HG02798 (cell line): ENCODE measurements around the gene TIAM2.
"Not testable (repeated sequence)": the region's sequence is repeated elsewhere in the genome, so short reads cannot be mapped to it uniquely, and the experiment has no call there.

Experiments used
- ATAC-seq: cut with Tn5 transposase; IDR thresholded peaks from one replicate; pipeline ENCODE4 v1.9.1; 2021; ENCODE audit warnings: mild to moderate bottlenecking; ENCODE audit not compliant: unreplicated experiment, poor library complexity

The TIAM2 gene

DNA sequence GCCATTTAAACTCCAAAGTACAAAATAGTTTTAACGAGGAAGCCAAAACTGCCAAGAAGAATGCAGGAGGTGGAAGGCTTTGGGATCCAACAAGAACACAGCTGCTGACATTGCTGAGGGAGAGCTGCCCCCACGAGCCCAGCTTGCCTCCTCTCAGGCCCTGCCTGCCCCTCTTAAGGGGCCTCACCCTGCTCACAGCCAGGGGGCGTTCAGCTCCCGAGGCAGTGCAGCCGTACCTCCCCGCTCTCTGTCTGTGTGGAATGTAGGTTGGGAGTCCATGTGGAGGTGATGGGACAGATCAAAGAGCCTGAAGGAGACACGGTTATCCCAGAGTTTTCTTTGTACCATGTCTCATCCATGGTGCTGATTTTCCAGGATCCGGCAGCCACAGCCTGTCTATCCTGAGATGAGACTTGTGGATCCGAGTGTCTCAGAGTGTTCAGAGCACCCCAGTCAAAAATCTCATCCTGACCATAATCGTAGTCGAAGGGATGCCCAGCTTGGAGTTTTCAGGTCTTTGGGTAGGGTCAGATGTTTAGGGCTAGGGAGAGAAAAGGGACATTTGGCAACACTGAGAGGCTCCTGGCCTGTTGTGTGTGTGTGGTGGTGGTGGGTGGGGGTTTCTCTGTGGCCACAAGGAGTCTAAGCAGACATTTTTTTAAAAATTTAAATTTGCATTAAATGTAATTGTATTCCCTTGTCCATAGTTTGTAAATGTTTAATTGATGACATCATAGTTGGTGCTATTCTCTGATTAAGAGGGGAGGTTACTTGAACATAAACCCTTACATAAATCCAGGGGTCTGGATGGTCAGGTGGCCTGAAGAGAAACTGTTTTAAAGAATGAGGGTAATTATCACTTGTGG lies 157.3 kb downstream of the TIAM2 start:
- no peak for ATAC-seq

DNA sequence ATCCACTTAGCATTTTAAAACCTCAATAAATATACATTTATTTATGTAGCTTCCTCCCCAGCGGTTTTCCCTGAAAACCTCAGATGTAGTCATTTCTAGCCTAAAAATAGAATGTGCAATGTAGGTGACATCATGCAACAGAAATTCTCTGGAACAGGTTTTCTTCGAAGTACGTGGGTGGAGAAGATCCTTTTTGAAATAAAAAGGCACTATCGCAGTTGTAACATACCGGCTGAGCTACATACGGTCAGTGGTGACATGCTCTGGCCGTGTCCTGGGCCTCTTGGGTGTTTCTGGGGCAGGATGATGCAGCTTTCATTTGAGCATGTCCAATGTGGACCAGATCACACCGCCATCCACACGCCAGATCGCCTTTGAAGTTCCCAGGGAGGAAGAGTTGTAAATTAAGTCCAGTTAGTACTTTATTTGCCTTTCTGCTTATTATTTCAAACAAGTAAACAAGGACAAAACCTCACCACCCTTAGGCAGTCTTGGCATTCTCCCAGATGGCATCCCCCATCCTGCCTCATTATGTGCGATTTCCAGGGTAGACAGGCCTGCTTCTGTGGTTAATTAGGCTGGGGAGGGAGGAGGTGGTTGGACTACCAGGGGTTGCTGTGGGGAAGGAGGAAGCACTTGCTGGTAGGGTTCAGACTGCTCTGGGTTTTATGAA lies 159.2 kb downstream of the TIAM2 start:
- ATAC-seq, result no peak

DNA sequence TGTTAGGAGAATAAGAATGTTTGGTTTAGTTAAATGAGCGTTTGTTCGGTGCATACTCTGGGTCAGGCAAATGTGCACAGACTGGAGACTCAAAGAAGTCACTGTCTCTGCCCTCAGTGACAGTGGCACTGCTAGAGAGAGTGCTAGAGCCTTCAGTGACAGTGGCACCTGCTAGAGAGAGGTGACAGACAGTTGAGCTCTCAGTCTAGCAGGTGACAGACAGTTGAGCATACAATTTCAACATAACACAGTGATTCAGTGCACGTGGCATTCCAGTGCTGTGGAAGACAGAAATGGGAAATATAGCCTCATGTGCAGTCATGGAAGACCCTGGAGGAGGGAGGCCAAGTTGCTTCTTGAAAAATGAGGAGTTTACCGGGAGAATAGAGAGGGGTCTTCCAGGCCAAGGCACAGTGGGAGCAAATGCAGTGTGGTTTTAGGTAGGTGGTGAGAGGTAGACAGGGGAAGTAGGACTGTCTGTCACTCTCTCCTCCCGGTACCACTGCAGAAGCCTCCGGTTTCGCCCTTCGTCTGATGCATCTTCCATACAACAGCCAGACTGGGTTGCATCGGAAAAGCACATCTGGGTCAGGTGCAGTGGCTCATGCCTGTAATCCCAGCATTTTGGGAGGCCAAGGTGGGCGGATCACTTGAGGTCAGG lies 160.8 kb downstream of the TIAM2 start:
- no peak for ATAC-seq

DNA sequence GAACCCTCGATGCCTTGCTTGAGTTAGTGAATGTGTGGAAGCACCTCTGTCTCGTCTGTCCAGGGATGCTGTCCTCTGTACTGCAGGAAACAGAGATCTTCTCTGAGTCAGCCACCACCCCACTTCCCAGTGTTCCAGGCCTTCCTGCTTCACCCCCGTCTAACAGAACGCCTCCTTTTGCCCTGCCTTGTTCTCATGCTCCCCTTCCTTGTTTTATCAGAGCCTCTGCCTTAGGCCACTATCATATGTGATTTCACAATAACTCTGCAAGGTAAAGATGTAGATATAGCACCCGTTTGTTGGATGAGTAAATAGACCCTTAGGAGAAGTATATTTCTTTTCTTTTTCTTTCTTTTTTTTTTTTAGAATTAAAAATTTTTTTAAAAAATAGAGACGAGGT lies 162.0 kb downstream of the TIAM2 start:
- no peak for ATAC-seq

DNA sequence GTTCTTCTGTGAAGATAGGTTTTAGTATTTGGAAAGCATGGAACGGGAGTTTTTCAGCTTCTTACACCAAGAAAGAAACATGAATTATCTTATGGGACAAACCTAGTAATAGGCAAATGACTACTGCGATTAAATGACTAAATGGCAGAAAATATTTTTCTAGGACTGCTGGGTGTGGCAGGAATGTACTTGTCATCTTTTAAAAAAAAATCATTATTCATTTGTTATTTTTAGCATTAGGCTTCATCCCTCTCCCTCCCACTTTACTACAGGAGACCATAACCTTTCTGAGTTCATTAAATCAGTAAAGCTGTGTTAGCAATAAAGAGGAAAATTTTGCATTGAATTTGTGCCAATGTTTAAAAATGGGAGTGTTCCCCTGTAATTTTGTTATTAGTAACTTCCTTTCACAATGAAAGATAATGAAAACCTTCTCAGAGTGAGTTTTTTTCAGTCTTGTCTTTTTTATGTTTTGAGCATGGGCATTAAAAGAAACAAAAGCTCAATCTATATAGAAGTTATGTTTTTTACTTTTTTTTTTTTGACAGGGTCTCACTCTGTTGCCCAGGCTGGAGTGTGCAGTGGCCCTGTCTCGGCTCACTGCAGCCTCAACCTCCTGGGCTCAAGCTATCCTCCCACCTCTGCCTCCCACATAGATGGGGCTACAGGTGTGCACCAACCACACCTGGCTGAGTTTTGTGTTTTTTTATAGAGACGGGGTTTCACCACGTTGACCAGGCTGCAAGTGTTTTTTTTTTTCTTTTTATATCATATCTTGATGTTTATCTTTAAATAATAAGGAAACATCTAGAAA lies 163.1 kb downstream of the TIAM2 start:
- ATAC-seq, result no peak

DNA sequence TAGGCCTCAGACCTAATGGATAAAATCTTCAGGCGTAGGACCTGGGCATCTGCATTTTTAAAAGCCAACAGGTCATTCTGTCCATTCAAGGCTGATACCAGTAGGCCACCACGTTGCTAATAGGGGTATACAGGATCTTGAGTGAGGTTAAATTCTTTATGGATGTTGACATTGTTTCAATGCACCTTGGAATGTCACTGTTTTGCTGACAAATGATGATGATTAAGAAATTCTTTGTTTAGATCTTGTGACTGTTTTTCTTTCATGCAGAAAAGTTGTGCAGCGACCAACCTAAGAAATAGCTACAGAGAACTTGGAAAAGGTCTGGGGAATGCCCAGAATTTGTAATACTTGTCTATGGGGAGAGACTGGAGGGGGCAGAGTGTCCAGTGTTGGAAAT lies 167.6 kb downstream of the TIAM2 start:
- ATAC-seq, result no peak

DNA sequence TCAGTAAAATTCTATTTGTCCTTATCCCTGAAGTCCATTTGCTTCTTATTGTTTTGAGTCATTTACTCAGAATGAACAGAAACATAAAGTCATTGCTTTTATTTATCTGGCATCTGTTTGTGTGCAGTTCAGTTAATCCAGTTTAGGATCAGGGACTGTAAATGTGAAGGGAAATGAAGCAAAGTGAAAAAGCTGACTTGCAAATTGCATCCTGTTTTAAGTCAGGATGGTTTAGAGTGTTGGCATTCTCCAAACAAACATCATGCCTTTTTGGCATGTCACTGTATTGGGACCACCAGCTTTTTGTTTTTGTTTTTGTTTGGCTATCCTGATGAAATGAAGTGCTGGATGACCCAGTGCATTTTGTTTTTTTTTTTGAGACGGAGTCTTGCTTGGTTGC lies 168.5 kb downstream of the TIAM2 start:
- ATAC-seq, result no peak

DNA sequence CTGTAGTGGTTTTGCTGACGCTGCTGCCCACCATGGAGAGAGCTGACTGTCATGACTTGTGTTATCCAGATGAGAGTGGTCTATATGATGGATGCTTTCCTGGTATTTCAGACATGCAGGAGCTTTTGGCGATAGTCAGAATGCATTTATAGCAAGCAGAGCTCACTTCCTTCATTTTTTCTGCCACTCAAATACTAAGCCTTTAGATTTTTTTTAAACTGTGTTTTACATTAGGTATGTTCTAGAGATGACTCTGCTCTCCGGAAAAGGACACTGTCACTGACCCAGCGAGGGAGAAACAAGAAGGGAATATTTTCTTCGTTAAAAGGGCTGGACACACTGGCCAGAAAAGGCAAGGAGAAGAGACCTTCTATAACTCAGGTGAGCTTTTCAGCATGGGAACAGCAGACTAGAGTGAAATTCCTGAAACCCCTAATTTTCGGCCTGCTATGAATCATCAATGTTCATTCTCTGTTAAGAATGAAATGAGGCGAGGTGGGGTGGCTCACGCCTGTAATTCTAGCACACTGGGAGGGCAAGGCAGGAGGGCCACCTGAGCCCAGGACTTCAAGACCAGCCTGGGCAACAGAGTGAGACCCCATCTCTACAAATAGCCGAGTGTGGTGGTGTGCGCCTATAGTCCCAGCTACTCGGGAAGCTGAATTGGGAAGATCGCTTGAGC lies 170.1 kb downstream of the TIAM2 start:
- ATAC-seq, result no peak

DNA sequence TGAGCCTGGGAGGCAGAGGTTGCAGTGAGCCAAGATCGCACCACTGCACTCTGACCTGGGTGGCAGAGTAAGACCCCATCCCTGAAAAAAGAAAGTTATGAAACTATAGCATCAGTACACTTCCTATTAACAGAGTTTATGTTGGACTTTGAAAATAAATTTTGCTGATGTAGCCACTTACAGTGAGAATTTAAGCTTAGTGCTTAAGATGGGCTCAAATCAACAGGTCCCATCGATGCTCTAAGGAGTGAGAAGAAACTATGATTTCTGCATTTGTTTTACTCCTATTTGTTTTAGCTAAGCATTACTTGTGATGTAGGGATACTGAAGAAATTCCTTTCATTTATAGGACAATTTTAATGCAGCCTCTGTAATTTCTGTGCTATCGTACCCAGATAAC lies 175.4 kb downstream of the TIAM2 start:
- no peak for ATAC-seq

DNA sequence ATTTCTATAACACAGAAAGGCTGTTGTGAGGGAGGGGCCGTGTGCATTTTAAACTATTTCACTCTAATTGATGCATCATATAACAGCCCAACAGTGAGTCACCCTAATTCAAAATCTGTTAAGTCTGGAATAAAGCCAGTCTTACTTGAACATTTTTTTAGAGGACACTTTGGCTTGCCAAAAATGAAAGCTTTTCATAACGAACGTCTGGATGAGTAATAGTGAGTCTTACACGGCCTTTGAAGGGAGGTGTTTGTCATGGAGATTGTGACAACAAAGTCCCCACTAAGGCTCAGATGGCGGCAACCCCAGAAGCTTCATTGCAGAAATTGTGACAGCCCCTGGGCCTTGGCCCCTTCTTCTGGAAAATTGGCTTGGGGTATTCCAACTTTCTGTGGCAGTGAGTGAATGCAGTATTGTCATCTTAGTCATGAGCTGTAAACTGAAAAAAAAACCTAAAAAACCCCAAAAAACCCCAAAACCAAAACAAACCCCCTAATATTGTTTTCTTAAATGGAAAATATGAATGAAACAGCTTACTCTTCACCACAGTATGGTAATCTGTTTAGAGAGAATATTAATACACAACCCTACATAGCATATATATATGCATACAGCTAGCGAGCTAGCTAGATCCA lies 176.1 kb downstream of the TIAM2 start:
- ATAC-seq, result peak; percentile 85

DNA sequence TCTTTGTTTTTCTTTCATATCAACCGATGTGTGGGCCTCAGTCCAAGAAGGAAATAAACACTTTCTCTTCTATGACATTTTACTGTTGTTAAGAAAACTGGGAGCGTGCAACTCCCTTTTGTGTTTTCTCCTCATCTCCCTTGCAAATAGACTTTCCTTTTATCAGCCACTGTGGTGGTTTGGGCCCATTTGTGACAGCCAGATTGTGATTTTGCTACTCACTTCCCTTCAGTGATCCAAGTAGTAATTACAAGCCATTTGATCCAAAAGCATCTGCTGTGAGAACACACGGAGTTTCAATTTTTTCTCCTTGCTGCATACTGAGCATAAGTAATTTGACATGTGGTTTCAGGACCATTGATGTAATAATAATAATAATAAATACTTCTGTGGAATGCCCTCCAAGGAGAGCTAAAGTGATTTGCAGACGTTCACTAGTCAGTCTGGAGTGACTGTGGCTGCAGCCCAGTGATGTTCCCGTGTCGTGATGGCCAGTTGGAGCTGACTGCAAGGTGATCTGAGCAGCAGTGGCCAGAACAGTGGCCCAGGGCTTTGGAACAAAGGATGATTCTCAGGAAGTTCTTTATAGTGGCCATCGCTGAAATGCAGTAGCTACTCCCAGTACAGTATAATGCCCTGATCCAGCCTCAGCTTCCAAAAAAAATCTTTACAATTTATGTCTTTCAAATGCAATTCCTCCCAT lies 176.8 kb downstream of the TIAM2 start:
- ATAC-seq, result no peak

DNA sequence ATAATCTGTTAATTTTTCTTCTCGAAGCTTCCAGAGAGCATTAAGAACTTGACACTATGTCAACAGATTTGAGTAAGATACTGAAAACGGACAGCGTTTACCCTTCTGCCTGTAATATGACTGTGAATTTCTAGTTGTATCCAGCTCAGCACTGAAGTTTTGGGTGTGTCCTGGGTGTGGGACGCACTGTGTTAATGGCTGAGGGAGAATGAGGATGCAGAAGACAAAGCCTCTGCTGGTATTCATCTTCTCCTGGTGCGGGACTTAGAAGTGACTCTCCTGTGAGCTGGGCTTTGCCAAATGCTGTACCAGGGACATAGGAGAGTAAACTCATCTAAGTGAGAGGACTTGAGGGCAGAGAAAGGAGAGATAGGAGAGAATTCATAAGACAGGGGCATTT lies 178.4 kb downstream of the TIAM2 start:
- ATAC-seq, result no peak

DNA sequence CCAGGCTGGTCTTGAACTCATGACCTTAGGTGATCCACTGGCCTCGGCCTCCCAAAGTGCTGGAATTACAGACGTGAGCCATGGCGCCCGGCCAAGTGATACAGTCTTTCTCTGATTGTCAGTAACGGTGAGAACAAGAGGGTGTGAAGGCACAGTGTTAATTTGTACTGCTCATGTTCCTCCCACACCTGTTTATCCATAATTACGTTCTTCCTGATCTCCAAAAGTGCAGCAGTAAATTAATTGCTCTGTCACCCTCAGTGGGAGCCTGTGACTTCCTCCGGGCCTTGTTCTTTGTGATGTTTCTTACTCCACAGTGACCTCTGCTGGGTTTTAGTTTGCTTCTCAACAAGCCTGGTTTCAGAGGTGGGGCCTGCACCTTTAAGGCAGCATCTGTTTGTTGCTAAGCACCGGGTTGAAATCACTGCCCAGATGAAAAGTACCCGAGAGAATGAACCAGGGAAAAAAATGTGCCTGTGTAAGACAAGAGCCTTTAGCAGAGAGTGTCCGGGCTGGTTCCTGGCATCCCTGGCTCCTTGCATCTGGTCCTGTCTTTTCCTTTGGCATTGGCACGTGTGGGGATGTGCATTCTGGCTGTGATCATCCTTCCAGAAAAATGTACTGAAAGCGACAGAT lies 179.6 kb downstream of the TIAM2 start:
- peak; percentile 69 for ATAC-seq

DNA sequence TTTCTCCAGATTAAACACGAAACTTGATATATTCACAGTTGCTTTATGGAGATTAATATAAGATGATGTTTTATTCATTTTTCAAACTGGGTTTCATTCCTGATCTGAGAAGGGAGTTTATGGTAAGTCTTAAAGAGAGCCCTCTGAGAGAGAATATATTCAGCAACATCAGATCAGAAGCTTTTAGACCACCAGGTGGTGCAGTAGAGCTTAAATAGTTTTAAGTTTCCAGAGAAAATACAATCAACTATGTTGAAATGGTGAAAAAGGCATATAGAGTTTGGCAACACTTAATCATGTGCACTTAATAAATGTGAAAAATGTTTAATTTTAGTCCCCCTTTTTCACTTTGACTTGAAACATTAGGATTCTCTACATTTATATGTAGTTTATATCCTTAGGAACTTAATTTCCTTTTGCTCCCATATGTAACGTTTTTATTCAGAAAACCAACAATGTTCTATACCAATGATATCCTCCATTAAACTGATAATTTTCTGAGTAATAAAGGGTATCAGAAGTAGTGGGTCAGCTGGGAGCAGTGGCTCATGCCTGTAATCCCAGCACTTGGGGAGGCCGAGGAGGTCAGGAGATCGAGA lies 182.3 kb downstream of the TIAM2 start:
- peak; percentile 24 for ATAC-seq

DNA sequence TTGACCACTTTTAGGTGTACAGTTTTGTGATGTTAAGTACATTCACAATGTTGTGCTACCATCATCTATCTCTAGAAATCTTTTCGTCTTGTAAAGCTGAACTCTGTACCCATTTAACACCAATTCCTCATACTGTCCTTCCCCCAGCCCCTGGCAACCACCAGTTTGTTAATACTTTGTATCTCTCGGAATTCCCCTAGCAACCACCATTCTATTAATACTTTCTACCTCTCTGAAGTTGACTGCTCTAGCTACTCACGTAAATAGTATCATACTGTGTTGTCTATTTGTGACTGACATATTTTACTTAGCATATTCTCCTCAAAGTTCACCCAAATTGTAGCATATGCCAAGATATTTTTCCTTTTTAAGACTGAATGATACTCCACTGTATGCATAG lies 186.4 kb downstream of the TIAM2 start:
- ATAC-seq, result peak; percentile 62

DNA sequence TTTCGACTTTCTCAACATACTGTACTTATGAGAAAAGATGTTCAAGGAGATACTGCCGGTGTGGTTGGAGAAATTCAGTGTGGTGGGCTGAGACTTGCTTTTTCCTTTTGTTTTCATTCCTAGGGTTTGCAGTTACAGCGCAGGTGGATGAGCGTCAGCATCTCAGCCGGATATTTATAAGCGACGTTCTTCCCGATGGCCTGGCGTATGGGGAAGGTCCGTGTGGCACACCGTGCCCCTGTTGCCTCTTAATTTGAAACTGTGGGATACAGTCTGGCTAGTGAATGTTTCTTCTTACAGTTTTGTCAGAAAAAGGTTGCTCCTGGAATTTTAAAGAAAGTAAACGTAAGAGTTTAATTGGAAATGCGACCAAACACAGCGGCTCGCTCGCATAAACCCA lies 187.0 kb downstream of the TIAM2 start:
- no peak for ATAC-seq

DNA sequence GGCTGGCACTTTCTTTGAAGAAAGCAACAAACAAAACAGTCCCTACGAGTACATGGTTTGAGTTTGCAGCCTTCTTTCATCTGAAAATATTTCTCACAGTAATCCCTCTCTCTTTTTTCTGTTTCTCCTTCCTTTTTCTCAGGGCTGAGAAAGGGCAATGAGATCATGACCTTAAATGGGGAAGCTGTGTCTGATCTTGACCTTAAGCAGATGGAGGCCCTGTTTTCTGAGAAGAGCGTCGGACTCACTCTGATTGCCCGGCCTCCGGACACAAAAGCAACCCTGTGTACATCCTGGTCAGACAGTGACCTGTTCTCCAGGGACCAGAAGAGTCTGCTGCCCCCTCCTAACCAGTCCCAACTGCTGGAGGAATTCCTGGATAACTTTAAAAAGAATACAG lies 188.0 kb downstream of the TIAM2 start:
- peak; percentile 57 for ATAC-seq

DNA sequence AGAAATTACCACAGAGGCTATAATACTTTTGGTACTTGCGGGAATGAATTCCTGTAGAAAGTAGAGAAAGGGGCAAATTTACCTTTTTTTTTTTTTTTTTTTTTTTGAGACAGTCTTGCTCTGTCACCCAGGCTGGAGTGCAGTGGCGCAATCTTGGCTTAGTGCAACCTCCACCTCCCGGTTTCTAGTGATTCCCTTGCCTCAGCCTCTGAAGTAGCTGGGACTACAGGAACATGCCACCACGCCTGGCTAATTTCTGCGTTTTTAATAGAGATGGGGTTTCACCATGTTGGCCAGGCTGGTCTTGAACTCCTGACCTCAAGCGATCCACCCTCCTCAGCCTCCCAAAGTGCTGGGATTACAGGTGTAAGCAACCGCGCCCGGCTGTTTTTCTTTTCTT lies 189.9 kb downstream of the TIAM2 start:
- ATAC-seq, result not testable (repeated sequence)
